HEK293 (cell line): Measurements from ENCODE around the gene THAP7.

Experiments used
- CTCF ChIA-PET: fragments of 350-600 bp; formaldehyde crosslinking; extraction: SDS; loops from one replicate; lab custom pipeline; 2021; ENCODE audit warnings: antibody characterized with exemption; lab: Yijun Ruan, JAX
- POLR2A ChIA-PET: fragments of 300-600 bp; formaldehyde crosslinking; extraction: SDS; loops from one replicate; lab custom pipeline; 2020; ENCODE audit warnings: antibody characterized with exemption, inconsistent platforms; lab: Yijun Ruan, JAX
- H3K27ac ChIP-seq: fragments of 200-500 bp; sonication (Bioruptor generic); 2 replicates; pipeline ENCODE4 v1.5.1; 2014; ENCODE audit warnings: low read depth, low read length, control low read depth, inconsistent platforms; ENCODE audit errors: extremely low read depth
- H3K36me3 ChIP-seq, 2 experiments: fragments of 200-500 bp in 1 of 2; sonication (Bioruptor generic) in 1 of 2; 1 replicate in 1 of 2; 2 replicates in 1 of 2; pipeline ENCODE4 v1.5.1; 2014 to 2017; ENCODE audit warnings: inconsistent platforms in 2 of 2, low read length in 2 of 2; ENCODE audit not compliant: control insufficient read depth in 2 of 2, insufficient read depth in 1 of 2
- H3K4me1 ChIP-seq: fragments of 200-500 bp; sonication (Bioruptor generic); 2 replicates; pipeline ENCODE4 v1.5.1; 2014; ENCODE audit warnings: mild to moderate bottlenecking, low read length, inconsistent platforms; ENCODE audit not compliant: control insufficient read depth, insufficient read depth
- H3K4me3 ChIP-seq: 2 replicates; pipeline ENCODE4 v1.5.1; 2011; ENCODE audit warnings: low read depth, mild to moderate bottlenecking, control low read depth, low read length, moderate library complexity
- H3K9me3 ChIP-seq: fragments of 200-500 bp; sonication (Bioruptor generic); 2 replicates; pipeline ENCODE4 v1.5.1; 2014; ENCODE audit warnings: low read depth, low read length, inconsistent platforms; ENCODE audit not compliant: control insufficient read depth, insufficient read depth
- PRDM2 ChIP-seq: fragments of 450-650 bp; formaldehyde crosslinking; IDR thresholded peaks from 2 replicates; pipeline ENCODE4 v1.5.1; 2016; ENCODE audit warnings: missing biosample characterization, missing genetic modification characterization, borderline replicate concordance
- ZBTB48 ChIP-seq: fragments of 450-650 bp; formaldehyde crosslinking; IDR thresholded peaks from 2 replicates; pipeline ENCODE4 v1.5.1; 2016; ENCODE audit warnings: missing biosample characterization, missing genetic modification characterization
- ZBTB7A ChIP-seq: fragments of 450-650 bp; formaldehyde crosslinking; IDR thresholded peaks from 2 replicates; pipeline ENCODE4 v1.5.1; 2016; ENCODE audit warnings: low read depth, missing biosample characterization, missing genetic modification characterization
- ZFHX2 ChIP-seq: fragments of 450-650 bp; formaldehyde crosslinking; conservative IDR thresholded peaks from 2 replicates; pipeline ENCODE4 v1.5.1; 2016; ENCODE audit warnings: missing biosample characterization, missing genetic modification characterization
- ZIC2 ChIP-seq: fragments of 450-650 bp; formaldehyde crosslinking; IDR thresholded peaks from 2 replicates; pipeline ENCODE4 v1.5.1; 2016; ENCODE audit warnings: missing biosample characterization, missing genetic modification characterization
- ZNF112 ChIP-seq: fragments of 450-650 bp; formaldehyde crosslinking; IDR thresholded peaks from 2 replicates; pipeline ENCODE4 v1.5.0; 2017; ENCODE audit warnings: missing biosample characterization, missing genetic modification characterization
- ZNF221 ChIP-seq: fragments of 450-650 bp; formaldehyde crosslinking; IDR thresholded peaks from 2 replicates; pipeline ENCODE4 v1.5.1; 2017; ENCODE audit warnings: missing biosample characterization, missing genetic modification characterization, borderline replicate concordance
- ZNF350 ChIP-seq: fragments of 450-650 bp; formaldehyde crosslinking; IDR thresholded peaks from 2 replicates; pipeline ENCODE4 v1.5.0; 2017; ENCODE audit warnings: missing biosample characterization, mild to moderate bottlenecking, missing genetic modification characterization
- ZNF433 ChIP-seq: fragments of 450-650 bp; formaldehyde crosslinking; IDR thresholded peaks from 2 replicates; pipeline ENCODE4 v1.5.1; 2016; ENCODE audit warnings: missing biosample characterization, missing genetic modification characterization, low read depth
- ZNF514 ChIP-seq: fragments of 450-650 bp; formaldehyde crosslinking; IDR thresholded peaks from 2 replicates; pipeline ENCODE4 v1.5.1; 2016; ENCODE audit warnings: missing biosample characterization, missing genetic modification characterization
- ZNF555 ChIP-seq: fragments of 450-650 bp; formaldehyde crosslinking; conservative IDR thresholded peaks from 2 replicates; pipeline ENCODE4 v1.5.1; 2017; ENCODE audit warnings: missing biosample characterization, mild to moderate bottlenecking, missing genetic modification characterization, inconsistent platforms
- ZNF623 ChIP-seq: fragments of 450-650 bp; formaldehyde crosslinking; IDR thresholded peaks from 2 replicates; pipeline ENCODE4 v1.5.1; 2016; ENCODE audit warnings: missing biosample characterization, missing genetic modification characterization
- ZNF701 ChIP-seq: fragments of 450-650 bp; formaldehyde crosslinking; IDR thresholded peaks from 2 replicates; pipeline ENCODE4 v1.5.1; 2016; ENCODE audit warnings: missing biosample characterization, missing genetic modification characterization
- ZNF768 ChIP-seq: fragments of 450-650 bp; formaldehyde crosslinking; IDR thresholded peaks from 2 replicates; pipeline ENCODE4 v1.5.1; 2018; ENCODE audit warnings: missing biosample characterization, mild to moderate bottlenecking, missing genetic modification characterization
- ZNF785 ChIP-seq: fragments of 450-650 bp; formaldehyde crosslinking; IDR thresholded peaks from 2 replicates; pipeline ENCODE4 v1.5.1; 2016; ENCODE audit warnings: missing biosample characterization, missing genetic modification characterization
- ZSCAN18 ChIP-seq: fragments of 450-650 bp; formaldehyde crosslinking; IDR thresholded peaks from 2 replicates; pipeline ENCODE4 v1.5.1; 2016; ENCODE audit warnings: missing biosample characterization, missing genetic modification characterization
- TF ChIP-seq, protein P1 (sequence below): fragments of 450-650 bp; formaldehyde crosslinking; IDR thresholded peaks from 2 replicates; pipeline ENCODE4; 2016; ENCODE audit warnings: missing biosample characterization, missing genetic modification characterization
- TF ChIP-seq, protein P2 (sequence below): fragments of 450-650 bp; IDR thresholded peaks from 2 replicates; pipeline ENCODE4 v1.5.1; 2018; ENCODE audit warnings: missing biosample characterization, mild to moderate bottlenecking, missing genetic modification characterization

The THAP7 gene

DNA sequence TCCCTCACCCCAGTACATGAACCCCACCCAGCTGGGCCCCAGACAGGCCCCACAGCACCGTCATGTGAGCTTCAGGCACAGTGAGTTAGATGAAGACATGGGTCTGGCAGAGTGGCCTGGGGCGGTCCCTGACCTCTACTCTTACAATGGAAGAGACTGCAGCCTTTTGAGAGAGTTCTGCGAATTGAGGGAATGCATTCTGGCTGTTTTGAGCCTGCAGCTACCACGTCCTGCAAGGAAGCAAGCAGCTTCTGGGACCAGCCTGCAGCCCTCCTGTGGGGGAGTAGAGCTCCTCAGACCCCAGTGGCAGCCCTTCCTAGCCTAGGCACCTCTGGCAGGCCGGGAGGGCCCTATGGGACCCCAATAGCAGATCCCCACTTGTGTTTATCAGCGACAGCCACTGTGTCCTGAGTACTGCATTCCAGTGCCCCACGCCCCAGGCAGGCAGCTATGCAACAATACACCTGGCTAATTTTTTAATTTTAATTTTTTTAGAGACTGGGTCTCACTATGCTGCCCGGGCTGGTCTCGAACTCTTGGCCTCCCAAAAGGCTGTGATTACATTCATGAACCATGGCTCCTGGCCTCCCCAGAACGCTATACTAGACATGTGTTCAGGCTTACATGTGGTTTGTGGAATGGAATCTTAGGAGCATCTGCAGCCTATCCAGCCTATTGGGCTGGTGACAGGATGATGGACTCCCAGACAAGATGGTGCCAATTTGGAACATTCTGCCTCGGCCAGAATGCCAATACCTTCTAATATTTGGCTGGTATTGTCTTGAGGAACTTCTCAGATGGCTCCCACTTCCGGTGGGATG is 31.2 kb upstream of the THAP7 start:
- POLR2A ChIA-PET = interaction anchor here (0.9 kb wide), 1 partner anchor 34 kb away, joined by 3 read pairs; no protein-coding TSS in a partner anchor
- no peak for TF ChIP-seq ZNF768 (tag by site-specific recombination)
- TF ChIP-seq, protein P1, sequence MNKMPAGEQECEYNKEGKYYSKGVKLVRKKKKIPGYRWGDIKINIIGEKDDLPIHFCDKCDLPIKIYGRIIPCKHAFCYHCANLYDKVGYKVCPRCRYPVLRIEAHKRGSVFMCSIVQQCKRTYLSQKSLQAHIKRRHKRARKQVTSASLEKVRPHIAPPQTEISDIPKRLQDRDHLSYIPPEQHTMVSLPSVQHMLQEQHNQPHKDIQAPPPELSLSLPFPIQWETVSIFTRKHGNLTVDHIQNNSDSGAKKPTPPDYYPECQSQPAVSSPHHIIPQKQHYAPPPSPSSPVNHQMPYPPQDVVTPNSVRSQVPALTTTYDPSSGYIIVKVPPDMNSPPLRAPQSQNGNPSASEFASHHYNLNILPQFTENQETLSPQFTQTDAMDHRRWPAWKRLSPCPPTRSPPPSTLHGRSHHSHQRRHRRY (tag by site-specific recombination) = no peak
- no peak for TF ChIP-seq ZFHX2 (tag by site-specific recombination)
- no peak for TF ChIP-seq ZNF221 (tag by site-specific recombination)
- TF ChIP-seq ZNF433 (tag by site-specific recombination) = no peak
- no peak for TF ChIP-seq ZNF555
- Histone ChIP-seq H3K4me1 (no peaks in the 10 kb centered on the region), H3K4me3 (no peak overlapping the region), H3K36me3 (no peaks in the 10 kb centered on the region), H3K9me3 (no peaks in the 10 kb centered on the region), H3K27ac (no peak overlapping the region)
- CTCF ChIA-PET = interaction anchor here (1.2 kb wide), 1 partner anchor 12 kb away, joined by 4 read pairs; no protein-coding TSS in a partner anchor

DNA sequence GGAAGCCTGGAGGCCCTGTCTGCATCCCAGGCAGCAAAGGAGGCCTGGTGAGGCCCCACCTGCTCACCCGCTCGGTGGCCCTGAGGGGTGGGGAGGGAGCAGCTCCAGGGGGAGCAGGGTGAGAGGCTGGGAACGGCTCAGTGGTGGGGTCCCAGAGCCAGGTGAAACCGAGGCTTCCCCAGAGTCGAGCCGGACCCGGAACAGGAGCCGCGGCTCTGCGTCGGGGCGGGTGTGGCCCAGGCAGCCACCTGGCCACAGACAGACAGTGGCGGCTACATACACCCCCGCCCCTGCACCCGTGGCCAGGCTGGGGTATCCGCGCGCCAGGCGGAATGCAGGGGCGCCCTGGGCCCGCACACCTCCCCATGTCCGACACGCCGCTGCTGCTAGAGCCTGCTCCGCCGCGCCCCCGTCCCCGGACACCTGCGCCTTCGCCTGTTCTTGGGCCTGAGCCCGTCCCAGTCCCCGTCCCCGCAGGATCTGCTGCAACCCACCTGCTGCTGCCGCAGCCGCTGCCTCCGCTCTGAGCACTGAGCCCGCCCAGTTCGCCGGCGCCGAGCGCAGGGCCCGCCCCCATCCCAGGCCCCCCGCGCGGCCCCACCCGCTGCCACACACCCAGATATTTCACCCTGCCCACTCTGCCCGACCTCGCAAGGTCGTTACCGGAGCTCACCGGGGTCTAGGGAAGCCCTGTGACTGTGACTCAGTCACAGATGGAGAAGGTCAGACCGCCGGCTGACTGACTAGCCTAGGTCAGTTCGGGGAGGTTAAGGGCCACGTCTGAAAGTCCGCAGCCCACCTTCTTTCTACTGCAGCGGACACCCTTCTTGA is 30.3 kb upstream of the THAP7 start, which contains the start of gene SLC7A4:
Gene SLC7A4, minus strand, starts transcription at position 525 of the 831 bp plus-strand sequence. CDS start 749 bp downstream, outside the sequence.
- CTCF ChIA-PET = no interaction called here
- no peak within 1 kb of the TSS for H3K4me3 ChIP-seq

DNA sequence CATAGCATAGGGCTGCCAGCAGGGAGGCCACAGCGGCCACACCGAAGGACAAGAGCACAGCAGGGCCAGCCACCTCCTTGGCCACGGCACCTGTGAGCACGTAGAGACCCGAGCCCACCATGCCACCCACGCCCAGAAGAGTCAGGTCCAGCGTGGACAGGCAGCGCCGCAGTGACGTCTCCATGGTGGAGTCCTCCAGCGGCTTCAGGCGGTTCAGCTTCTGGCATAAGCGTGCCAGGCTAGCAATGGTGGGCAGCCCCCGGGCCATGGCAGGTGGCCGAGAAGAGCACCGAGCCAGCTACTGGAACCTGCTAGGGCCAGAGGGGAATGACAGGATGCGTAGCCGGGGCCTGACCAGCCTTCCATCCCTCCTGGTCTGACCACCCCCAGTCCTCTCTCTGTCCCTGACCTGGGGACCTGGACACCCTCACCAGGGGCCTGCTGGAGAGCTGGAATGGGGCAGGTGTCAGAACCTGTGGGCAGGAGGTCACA is 29.7 kb upstream of the THAP7 start:
- H3K27ac ChIP-seq = no peak overlapping the region
- no peaks in the 10 kb centered on the region for H3K36me3 ChIP-seq
- H3K9me3 ChIP-seq = no peaks in the 10 kb centered on the region
- no peak overlapping the region for H3K4me3 ChIP-seq
- no peaks in the 10 kb centered on the region for H3K4me1 ChIP-seq
- POLR2A ChIA-PET = no interaction called here
- CTCF ChIA-PET = interaction anchor here (0.6 kb wide), 1 partner anchor 76 kb away, joined by 3 read pairs; no protein-coding TSS in a partner anchor
- no peak for TF ChIP-seq ZBTB48 (tag by site-specific recombination)
- TF ChIP-seq ZNF623 (tag by site-specific recombination) = no peak
- TF ChIP-seq ZSCAN18 = no peak
- TF ChIP-seq PRDM2 = no peak
- TF ChIP-seq ZNF350 (tag by site-specific recombination) = no peak
- no peak for TF ChIP-seq ZNF785 (tag by site-specific recombination)
- TF ChIP-seq ZNF514 (tag by site-specific recombination) = no peak
- no peak for TF ChIP-seq ZNF112

More for the DNA sequence above, 30.3 kb upstream of the THAP7 start, which contains the start of gene SLC7A4:
- TF ChIP-seq, protein P2, sequence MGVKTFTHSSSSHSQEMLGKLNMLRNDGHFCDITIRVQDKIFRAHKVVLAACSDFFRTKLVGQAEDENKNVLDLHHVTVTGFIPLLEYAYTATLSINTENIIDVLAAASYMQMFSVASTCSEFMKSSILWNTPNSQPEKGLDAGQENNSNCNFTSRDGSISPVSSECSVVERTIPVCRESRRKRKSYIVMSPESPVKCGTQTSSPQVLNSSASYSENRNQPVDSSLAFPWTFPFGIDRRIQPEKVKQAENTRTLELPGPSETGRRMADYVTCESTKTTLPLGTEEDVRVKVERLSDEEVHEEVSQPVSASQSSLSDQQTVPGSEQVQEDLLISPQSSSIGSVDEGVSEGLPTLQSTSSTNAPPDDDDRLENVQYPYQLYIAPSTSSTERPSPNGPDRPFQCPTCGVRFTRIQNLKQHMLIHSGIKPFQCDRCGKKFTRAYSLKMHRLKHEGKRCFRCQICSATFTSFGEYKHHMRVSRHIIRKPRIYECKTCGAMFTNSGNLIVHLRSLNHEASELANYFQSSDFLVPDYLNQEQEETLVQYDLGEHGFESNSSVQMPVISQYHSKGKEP (tag by site-specific recombination) = no peak
- TF ChIP-seq ZNF701 (no peak), ZIC2 (tag by site-specific recombination) (no peak), ZBTB7A (no peak)
- Histone ChIP-seq H3K4me1 (no peaks in the 10 kb centered on the region), H3K27ac (no peak within 1 kb of the TSS), H3K9me3 (no peaks in the 10 kb centered on the region), H3K36me3 (no peaks in the 10 kb centered on the region)
- POLR2A ChIA-PET = no interaction called here
